Activated CD4-positive, alpha-beta T cell treated with anti-CD3 and anti-CD28 coated beads for 1 hour (primary cell): ENCODE results near the gene NCBP2.

Experiments
- DNase-seq: peaks from one replicate; pipeline ENCODE4 v3.0.0-alpha.2; 2020

NCBP2 gene

DNA sequence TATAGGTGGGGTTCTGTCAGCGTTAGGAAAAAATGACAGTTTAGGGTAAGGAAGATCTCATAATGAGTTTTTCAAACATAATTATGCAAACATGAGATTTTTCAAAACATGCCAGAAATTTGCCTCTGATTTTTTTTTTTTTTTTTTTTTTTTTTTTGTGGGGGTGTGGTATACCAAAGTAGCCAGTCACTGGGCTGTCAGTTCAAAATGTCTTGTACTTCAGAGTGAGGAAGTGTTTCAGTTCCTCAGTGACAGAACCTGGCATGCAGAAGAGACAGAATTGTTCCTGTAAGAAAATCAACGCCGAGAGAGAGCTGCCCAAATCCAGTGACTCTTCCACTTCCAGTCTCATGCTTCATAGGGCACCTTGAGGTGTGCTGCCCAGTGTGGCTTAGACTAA, 9.7 kb downstream of the NCBP2 start:
- no peak for DNase-seq

DNA sequence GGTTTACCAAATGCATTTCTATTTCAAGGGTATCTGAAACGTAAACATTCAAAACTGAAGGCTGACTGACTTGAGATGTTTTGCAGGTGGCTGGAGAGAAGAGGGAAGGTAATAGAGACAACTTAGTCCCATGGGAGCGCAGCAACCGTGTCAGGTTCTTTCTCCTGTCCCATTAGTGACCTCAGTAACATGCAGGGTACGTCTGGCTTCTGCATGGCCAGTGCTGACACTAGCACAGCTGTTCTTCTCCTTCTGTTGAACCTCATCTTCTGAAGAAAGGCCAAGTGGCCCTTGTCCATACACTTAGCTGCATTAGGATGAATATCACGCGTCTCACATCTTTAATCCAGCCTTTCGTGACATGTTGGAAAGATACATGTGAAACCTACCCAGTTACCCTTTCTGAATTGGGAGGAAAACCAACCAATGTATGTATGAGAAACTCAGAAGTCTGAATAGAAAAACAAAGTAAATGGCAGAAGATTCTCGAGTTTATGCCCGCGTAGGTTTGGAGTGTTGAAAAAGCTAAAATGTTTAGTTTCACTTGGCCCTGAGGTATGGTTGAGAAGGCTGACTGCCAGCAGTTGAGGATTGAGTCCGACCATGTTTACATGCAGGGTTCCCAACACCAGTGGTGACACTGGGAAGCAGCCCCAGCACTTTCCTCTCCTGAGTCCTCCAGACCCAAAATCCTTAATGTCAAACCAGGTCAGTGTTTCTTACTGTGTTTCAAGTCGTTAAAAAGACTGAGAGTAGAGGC, 10.3 kb downstream of the NCBP2 start:
- no peak for DNase-seq

DNA sequence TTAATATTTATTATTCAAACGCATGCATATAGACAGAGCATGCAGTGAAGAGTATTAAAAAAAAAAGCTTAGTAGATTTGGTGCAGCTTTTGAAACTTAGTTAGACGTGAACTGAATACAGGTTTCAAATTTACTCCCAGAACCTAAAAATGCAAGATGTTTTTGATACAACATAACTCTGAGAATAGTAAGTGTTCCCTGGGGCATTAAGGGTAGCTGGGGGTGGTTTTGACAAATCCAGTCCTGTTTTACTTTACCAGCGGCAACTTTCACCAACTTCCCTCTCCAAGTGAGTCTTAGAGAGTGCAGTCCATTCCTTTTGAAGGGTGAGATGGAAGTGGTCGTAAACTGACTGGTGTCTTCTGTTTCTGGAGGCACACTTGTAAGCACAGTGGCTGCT, 11.2 kb downstream of the NCBP2 start:
- DNase-seq: no peak

DNA sequence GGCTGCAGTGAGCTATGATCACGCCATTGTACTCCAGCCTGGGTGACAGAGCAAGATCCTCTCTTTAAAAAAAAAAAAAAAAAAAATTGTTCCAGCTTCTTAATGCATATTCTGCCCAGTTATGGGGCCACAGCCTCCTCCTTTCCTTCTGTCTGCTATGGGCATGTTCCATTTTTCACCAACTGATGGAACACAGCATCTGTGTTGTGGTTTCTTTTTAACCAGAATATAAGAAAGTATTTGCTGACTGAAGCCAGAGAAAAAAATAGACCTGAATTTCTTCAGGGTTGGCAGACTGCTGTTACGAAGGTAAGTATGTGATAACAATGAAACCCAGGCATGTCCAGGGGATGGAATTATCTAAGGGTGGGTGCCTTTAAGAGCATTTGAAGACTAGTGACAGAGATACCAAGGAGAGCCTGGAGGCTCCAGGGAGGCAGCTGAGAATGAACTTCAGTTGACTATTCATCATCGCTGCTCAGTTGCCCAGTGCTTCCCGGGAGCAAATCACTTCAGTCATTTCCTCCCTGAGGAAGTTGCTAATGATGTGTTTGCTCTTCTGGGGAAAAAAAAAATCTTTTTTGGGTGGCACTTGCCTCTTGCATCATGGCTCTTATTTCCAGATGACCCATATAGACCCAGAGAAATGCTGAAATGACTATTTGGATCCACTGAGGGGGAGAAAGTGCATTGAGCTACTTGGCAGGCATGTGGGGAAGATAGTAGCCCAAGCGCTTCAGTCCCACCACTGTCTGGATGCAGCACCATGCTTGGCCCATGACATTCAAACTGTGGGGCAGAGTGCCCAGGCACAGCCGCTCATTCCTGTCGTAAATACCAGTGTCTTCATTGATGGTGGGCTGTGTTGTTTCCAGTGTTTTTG, 14.5 kb downstream of the NCBP2 start:
- no peak for DNase-seq

DNA sequence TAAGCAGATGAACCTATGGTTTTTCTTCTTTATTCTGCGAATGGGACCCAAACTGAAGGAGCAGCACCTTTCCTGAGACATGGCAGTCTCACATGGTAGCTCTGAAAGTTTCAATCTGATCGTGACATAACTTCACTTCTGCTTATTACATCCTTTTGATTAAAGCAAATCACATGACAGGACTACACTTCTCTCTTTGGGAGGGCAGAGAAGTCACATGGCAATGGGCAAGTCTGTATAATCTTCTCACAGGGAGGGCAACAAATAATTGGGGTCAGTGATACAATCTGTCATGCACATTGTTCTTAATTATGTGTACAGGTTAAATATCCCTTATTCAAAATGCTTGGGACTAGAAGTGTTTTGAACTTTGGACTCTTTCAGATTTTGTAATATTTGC, 21.6 kb downstream of the NCBP2 start:
- no peak for DNase-seq

DNA sequence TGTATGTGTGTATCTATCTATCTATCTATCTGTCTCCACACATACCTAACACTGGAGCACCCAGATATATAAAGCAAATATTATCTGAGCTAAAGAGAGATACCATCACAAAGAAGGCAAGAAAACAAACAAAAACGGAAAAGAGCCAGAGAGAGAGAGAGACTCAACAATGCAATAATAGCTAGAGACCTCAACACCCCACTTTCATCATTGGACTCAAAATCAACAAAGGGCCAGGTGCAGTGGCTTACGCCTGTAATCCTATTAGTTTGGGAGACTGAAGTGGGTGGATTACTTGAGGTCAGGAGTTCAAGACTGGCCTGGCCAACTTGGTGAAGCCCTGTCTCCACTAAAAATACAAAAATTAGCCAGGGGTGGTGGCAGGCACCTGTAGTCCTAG, 23.4 kb downstream of the NCBP2 start:
- no peak for DNase-seq

DNA sequence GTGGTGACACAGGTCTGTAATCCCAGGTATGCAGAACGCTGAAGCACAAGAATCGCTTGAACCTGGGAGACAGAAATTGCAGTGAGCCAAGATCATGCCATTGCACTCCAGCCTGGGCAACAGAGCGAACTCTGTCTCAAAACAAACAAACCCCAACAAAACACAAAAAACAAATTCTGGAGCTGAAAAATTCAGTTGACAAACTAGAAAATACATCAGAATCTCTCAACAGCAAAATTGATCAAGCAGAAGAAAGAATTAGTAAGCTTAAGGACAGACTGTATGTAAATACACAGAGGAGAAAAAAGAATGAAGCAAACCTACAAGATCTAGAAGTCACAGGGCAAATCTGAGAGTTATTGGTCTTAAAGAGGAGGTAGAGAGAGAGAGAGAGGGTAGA, 25.3 kb downstream of the NCBP2 start:
- no peak for DNase-seq

DNA sequence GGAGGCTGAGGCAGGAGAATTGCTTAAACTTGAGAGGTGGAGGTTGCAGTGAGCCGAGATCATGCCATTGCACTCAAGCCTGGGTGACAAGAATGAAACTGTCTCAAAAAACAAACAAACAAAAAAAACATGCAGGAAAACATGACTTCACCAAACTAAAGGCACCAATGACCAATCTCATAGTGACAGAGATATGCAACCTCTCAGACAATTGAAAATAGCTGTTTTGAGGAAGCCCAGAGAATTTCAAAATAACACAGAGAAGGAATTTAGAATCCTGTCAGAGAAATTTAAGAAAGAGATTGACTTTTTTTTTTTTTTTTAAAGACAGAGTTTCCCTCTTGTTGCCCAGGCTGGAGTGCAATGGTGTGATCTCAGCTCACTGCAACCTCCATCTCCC, 26.1 kb downstream of the NCBP2 start:
- no peak for DNase-seq

DNA sequence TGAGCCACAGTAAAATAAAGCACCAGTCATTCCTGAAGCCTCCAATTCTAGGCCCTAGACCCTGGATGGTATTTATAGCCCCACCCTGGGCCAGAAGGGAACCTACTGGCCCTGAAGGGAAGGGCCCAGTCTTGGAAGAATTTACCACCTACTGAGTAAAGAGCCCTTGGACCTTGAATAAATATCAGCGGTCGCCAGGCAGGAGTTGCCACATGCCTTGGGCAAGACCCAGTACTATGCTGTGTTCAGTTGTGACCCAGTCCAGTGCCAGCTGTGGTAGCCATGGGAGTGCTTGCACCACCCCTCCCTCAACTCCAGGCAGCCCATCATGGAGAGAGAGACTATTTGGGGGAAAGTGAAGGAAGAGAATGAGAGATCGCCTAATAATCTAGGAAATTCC, 27.0 kb downstream of the NCBP2 start:
- DNase-seq: no peak

DNA sequence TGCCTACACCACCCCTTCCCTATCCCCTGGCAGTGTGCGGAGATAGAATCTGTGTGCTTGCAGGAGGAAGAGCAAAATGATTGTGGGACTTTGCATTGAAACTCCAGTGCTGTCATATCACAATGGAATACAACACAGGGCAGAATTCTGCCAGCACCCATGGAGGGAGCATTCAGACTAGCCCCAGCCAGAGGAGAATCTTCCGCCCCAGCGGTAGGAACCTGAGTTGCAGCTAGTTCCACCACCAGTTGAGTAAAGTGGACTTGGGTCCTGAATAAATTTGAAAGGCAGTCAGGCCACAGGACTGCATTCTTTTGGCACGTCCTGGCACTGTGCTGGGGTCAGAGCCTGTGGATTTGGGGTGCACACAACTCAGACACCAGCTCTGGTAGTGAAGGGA, 27.5 kb downstream of the NCBP2 start:
- DNase-seq: no peak

DNA sequence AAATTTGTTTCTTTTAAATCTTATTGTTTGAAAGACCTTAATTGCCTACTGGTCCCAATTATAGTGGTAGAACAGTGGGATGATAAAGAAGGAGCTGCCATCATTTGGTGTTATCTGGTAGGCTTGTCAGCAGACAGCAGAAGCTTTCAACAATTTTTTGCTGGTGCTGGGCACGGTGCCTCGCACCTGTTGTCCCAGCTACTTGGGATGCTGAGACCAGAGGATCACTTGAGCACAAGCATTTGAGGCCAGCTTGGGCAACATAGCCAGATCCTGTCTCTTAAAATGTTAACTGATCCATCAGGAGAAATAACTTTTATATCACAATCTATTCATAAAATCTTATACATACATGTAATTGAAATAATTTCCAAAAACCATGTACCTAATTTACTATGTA, 38.6 kb downstream of the NCBP2 start:
- DNase-seq: no peak

DNA sequence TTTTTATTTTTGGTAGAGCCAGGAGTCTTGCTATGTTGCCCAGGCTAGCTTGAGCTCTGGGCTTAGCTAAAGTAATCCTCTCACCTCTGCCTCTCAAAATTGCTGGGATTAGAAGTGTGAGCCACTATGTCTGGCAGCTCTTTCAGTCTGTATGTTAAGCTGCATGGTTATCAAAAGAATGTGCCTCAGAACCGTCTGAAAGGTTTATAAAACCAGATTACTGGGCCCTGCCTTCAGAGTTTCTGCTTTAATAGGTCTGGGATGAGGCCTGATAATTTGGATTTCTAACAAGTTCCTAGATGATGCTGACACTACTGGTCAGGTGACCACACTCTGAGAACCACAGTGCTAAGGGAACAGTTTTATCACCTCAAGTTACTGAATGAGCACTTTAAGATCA, 40.0 kb downstream of the NCBP2 start:
- DNase-seq: no peak

DNA sequence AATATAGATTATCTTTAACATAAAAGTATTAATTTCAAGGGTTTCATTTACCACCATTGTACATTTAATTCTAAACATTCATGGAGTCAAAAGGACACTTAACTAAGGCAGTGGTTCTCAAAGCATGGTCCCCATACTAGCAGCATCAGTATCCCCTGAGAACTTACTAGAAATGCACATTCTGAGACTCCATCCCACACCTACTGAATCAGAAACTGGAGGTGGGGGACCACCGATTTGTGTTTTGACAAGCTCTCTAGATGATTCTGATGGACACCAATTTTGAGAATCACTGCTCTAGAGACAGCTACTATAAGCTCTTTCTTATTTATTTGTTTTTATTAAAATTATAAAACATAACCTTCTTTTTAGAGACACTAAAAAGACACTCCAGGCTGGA, 40.6 kb downstream of the NCBP2 start:
- DNase-seq: no peak

DNA sequence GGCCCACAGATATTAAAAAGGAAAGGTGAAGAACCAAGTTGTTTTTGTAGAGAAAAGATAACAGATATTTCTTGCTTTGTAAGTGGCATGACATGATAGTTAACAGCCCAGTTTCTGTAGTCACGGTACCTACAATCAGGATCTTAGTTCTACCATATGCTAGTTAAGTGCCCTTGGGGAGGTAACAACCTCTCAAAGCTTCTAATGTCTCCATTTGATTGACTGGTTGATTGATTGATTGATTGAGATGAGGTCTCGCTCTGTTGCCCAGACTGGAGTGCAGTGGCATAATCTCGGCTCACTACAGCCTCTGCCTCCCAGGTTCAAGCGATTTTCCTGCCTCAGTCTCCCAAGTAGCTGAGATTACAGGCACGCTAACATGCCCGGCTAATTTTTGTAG, 46.1 kb downstream of the NCBP2 start:
- DNase-seq: no peak

DNA sequence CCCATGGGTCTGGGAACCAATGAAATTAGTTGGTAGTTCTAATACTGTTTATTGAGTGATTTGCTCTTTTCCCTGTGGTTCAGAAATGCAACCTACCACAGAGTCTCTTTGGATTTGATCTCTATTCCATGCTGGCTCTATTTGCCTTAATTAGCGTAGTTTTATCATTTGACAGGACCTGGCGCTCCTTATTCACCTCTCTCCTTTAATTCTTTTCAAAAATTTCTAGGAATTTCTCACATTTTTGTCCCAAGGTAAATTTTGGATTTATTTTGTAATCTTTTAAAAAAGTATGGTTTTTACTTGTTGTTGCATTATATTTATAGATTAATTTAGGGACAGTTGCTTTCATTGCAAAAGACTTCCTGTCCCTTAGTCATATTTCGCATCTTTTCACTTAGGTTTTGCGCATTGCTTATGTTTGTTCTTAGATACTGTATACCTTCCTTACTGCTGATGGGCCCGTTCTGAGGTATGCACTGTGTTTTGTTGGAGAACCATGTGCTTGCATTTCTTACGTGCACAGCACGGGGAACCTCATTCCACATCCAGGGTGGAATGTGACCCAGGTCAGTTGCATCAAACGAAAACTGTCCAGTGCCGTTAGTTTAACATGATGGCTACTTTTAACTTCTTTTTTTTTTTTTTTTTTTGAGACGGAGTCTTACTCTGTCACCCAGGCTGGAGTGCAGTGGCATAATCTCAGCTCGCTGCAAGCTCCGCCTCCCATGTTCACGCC, 47.6 kb downstream of the NCBP2 start:
- DNase-seq: no peak

DNA sequence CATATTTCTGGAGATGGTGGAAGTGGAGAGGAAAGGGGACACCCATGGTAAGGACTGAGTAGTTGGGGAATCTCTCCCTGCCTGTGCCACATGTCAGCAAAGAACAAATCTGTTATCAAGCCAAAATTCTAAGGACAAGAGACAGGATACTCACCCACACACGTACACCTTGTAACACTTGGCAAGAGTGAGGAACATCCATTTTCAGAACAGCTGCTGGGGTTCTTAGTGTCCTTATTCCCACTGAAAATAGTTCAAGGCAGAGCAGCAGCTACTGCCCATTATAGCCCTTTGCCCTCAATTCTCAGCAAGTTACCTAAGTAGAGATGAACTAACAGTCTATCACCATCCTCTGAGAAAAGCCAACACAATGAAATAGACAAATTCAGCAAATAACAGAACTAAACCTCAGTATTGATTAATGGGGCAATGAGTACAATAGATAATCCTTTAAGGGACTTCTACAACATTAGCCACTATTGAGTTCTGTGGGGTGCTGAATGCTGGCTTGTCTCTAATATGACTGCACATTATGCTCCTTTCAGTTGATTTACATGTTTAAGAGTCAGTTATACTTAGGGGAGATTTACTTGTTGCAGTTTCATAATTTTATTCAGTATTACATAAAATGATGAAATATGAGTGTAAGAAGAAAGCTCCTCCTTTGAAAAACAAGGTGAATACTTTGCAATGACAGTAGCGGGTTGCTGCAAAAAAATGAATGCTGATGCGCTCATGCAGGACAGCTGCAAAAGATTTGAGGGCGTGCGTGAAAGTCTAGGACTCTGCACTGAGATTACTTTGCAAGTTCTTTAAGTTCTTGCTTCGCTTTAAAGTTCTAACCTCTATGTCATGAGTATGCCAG, 52.3 kb downstream of the NCBP2 start:
- no peak for DNase-seq

DNA sequence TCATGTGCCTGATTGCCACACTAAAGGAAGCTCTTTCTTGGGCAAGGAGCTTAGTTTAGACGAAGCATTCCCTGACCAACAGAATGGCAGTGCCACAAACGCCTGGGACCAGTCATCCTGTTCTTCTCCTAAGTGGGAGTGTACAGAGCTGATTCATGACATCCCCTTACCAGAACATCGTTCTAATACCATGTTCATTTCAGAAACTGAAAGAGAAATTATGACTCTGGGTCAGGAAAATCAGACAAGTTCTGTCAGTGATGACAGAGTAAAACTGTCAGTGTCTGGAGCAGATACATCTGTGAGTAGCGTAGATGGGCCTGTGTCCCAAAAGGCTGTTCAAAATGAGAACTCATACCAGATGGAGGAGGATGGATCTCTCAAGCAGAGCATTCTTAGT, 56.2 kb downstream of the NCBP2 start:
- no peak for DNase-seq
